Gastrocnemius medialis (tissue), 4 donors: ENCODE measurements around the gene UBL7. TPM values are rescaled to one million over a fixed set of nuclear protein-coding genes. Genes with fewer than 3 reads are reported as not detected.

ENCODE experiments used
- ATAC-seq, 2 donors: fragments of 150-250 bp; one replicate each; pipeline ENCODE4 v1.9.1; 2016
- DNase-seq, 2 donors: peaks; one replicate each; pipeline ENCODE4 v3.0.0-alpha.2; 2019
- H3K27ac ChIP-seq, 4 donors: fragments of 200-600 bp; sonication (generic); 1 replicate in 1 of 4; 2 replicates in 3 of 4; pipeline ENCODE4 v1.5.1; 2016 to 2018; ENCODE audit warnings: mild to moderate bottlenecking in 2 of 4, moderate library complexity in 1 of 4
- H3K27me3 ChIP-seq, 3 donors: fragments of 200-600 bp; sonication (generic) in 2 of 3; 1 replicate in 1 of 3; 2 replicates in 2 of 3; pipeline versions ENCODE4 v1.5.1 to v1.6.0; 2016 to 2019; ENCODE audit warnings: mild to moderate bottlenecking in 1 of 3, moderate library complexity in 1 of 3
- H3K36me3 ChIP-seq, 2 donors: fragments of 200-600 bp; sonication (generic) in 1 of 2; one replicate each; pipeline ENCODE4 v1.5.1; 2017 to 2018
- H3K4me1 ChIP-seq, 2 donors: fragments of 200-600 bp; sonication (generic) in 1 of 2; one replicate each; pipeline ENCODE4 v1.5.1; 2016 to 2017; ENCODE audit warnings: mild to moderate bottlenecking in 2 of 2
- H3K4me3 ChIP-seq, 4 donors: fragments of 200-600 bp; sonication (generic) in 3 of 4; 1 replicate in 1 of 4; 2 replicates in 3 of 4; pipeline ENCODE4 v1.5.1; 2016 to 2019; ENCODE audit warnings: mild to moderate bottlenecking in 2 of 4
- H3K9me3 ChIP-seq, 3 donors: fragments of 200-600 bp; sonication (generic) in 2 of 3; 1 replicate in 1 of 3; 2 replicates in 2 of 3; pipeline ENCODE4 v1.5.1; 2016 to 2019
- CTCF ChIP-seq, 5 experiments: fragments of 450-650 bp in 3 of 5; fragments of 200-600 bp in 2 of 5; sonication (generic) in 2 of 5; IDR thresholded peaks in 4 of 5; conservative IDR thresholded peaks in 1 of 5; 1 replicate in 4 of 5; 2 replicates in 1 of 5; pipeline ENCODE4 v1.5.1; 2016 to 2019; ENCODE audit warnings: antibody characterized with exemption in 5 of 5, mild to moderate bottlenecking in 3 of 5, moderate library complexity in 3 of 5
- POLR2A ChIP-seq, 2 donors: fragments of 450-650 bp; IDR thresholded peaks; one replicate each; pipeline ENCODE4 v1.6.1; 2017; ENCODE audit warnings: antibody characterized with exemption in 2 of 2, mild to moderate bottlenecking in 2 of 2, moderate library complexity in 2 of 2
- in situ Hi-C, 4 donors: fragments of 200-750 bp; cut with MboI; loops; one replicate each; pipeline versions ENCODE4 v1.15.0 to v1.8.0; 2017; ENCODE audit warnings: low sequenced_read_pairs in 4 of 4
- intact Hi-C: fragments of 100-400 bp; cut with DNase I; formaldehyde crosslinking; loops from one replicate; pipeline ENCODE4 v1.15.1; 2023; ENCODE audit warnings: low total_unique reads
- total RNA-seq, 4 donors: library from RNA; depleted of rRNA; stranded (reverse); fragments of >200 nt; gene quantifications; one replicate each; pipeline versions ENCODE4 v1.1.0 to v1.2.3, GENCODE V29; 2016

UBL7 gene
- total RNA-seq, 4 donors from 2014 or later, result 66.4 to 139 (median 83.2) TPM

- no peak for DNase-seq
- no peaks in the 10 kb centered on the region for H3K9me3 ChIP-seq
- TF ChIP-seq CTCF (IDR thresholded peaks at IDR 0.05 in 4 of 5, conservative IDR thresholded peaks at IDR 0.05 in 1 of 5) (no peak), POLR2A (IDR thresholded peaks at IDR 0.05) (no peak)
- no peak overlapping the region for H3K4me3 ChIP-seq
- H3K36me3 ChIP-seq, result no peaks in the 10 kb centered on the region
- intact Hi-C loops (no loop called here), in situ Hi-C loops (no loop called here)
- H3K4me1 ChIP-seq, result peaks cover 18 to 32% of the 10 kb centered on the region in 2 donors
- no peaks in the 10 kb centered on the region for H3K27me3 ChIP-seq
- no peak for ATAC-seq
- H3K27ac ChIP-seq, result peak overlapping the region in 1 of 4 donors; percentile 76
Observed at GRCh38 chr15:74423431-74424257, 37.3 kb downstream of the UBL7 start.

GRCh38 chr15:74422652-74423430 lies 38.1 kb downstream of the UBL7 start:
- no peak overlapping the region for H3K4me3 ChIP-seq
- no peaks in the 10 kb centered on the region for H3K9me3 ChIP-seq
- DNase-seq (peak in 1 of 2 donors; percentile 24), ATAC-seq (peak; percentile 53 to 66)
- H3K27me3 ChIP-seq, result no peaks in the 10 kb centered on the region
- no peak for TF ChIP-seq POLR2A (IDR thresholded peaks at IDR 0.05)
- TF ChIP-seq CTCF (IDR thresholded peaks at IDR 0.05 in 4 of 5, conservative IDR thresholded peaks at IDR 0.05 in 1 of 5), result no peak
- H3K36me3 ChIP-seq, result no peaks in the 10 kb centered on the region
- peaks cover 18 to 32% of the 10 kb centered on the region in 2 donors for H3K4me1 ChIP-seq
- intact Hi-C loops, result no loop called here
- peak overlapping the region in 2 of 4 donors; percentile 44 to 76 for H3K27ac ChIP-seq
- in situ Hi-C loops, result no loop called here

- H3K27ac ChIP-seq, result peak overlapping the region in 2 of 4 donors; percentile 44 to 76
- DNase-seq (no peak), ATAC-seq (no peak)
- no peaks in the 10 kb centered on the region for H3K27me3 ChIP-seq
- no peak overlapping the region for H3K4me3 ChIP-seq
- intact Hi-C loops (no loop called here), in situ Hi-C loops (no loop called here)
- H3K4me1 ChIP-seq, result peaks cover 18 to 32% of the 10 kb centered on the region in 2 donors
- no peaks in the 10 kb centered on the region for H3K36me3 ChIP-seq
- no peaks in the 10 kb centered on the region for H3K9me3 ChIP-seq
- TF ChIP-seq CTCF (IDR thresholded peaks at IDR 0.05 in 4 of 5, conservative IDR thresholded peaks at IDR 0.05 in 1 of 5) (no peak), POLR2A (IDR thresholded peaks at IDR 0.05) (no peak)
Observed at GRCh38 chr15:74422265-74422651, 38.7 kb downstream of the UBL7 start.

GRCh38 chr15:74421302-74422245 lies 39.4 kb downstream of the UBL7 start:
- no peaks in the 10 kb centered on the region for H3K9me3 ChIP-seq
- intact Hi-C loops (no loop called here), in situ Hi-C loops (no loop called here)
- DNase-seq (no peak), ATAC-seq (no peak)
- H3K27me3 ChIP-seq, result no peaks in the 10 kb centered on the region
- peaks cover 18 to 32% of the 10 kb centered on the region in 2 donors for H3K4me1 ChIP-seq
- H3K36me3 ChIP-seq, result no peaks in the 10 kb centered on the region
- peak overlapping the region in 1 of 4 donors; percentile 76 for H3K27ac ChIP-seq
- TF ChIP-seq POLR2A (IDR thresholded peaks at IDR 0.05) (no peak), CTCF (IDR thresholded peaks at IDR 0.05 in 4 of 5, conservative IDR thresholded peaks at IDR 0.05 in 1 of 5) (no peak)
- H3K4me3 ChIP-seq, result no peak overlapping the region
